ENCODE results near the gene BCORL1.

BCORL1 gene

GRCh38 chrX:130097507-130098209 is 115.2 kb downstream of the BCORL1 start:
- no peak for DNase-seq (ENCODE audit: low read depth)

DNA sequence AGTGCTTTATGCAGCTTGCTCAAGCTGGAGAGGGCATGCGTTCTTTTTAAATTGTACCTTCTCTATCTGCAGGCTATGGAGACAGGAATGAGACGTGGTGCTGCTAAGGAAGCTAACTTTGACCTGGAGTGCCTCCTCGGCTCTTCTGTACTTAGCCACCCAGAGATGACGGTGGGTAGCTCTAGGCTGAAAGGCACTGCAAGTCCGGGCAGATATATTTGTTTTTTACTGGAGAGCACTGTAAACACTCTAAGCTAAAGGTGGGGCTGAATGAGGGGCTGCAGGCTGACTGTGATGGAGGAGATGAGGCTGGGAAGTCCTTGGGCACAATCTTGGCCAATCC is 115.7 kb downstream of the BCORL1 start:
- no peak for DNase-seq (ENCODE audit: low read depth)

GRCh38 chrX:130100180-130100579 is 117.7 kb downstream of the BCORL1 start:
- DNase-seq (ENCODE audit: low read depth): no peak

GRCh38 chrX:130103605-130104004 is 121.2 kb downstream of the BCORL1 start:
- no peak for DNase-seq (ENCODE audit: low read depth)

DNA sequence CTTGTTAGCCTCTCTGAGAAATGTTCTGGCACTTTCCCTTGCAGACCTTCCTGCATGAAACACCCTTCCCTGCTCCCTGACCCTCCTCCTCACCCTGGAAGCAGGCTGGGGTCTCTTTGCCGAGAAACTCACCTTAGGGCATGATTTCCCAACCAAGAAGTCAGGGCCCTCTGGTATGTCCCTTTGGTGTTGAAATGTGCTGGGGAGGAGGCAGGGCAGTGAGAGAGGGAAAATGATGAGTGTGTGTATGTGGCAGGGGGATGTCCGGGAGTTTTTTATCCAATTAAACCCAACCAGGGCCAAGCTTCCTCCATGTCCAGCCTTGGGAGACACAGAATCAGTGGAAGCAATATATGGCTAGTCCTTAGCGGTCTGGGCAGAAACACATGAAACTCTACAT is 122.8 kb downstream of the BCORL1 start:
- DNase-seq (ENCODE audit: low read depth): peak; percentile 31

- no peak for DNase-seq (ENCODE audit: low read depth)
These were observed 123.6 kb downstream of the BCORL1 start for GRCh38 chrX:130106071-130106470.

Data from iris pigment epithelial cell (primary cell).